Dendritic cell treated with granulocyte-macrophage colony-stimulating factor and Interleukin-4, amounts not matched to agents 40 ng/mL and 50 ng/mL, for 4 days (primary cell): ENCODE measurements around the gene KIFC1.
"Not testable (repeated sequence)": the region's sequence is repeated elsewhere in the genome, so short reads cannot be mapped to it uniquely, and the experiment has no call there.

Experiments
- H3K27ac Mint-ChIP-seq: one replicate; pipeline ENCODE4 v1.8.0; 2022; ENCODE audit warnings: mild to moderate bottlenecking, mixed read lengths
- H3K27me3 Mint-ChIP-seq: one replicate; pipeline ENCODE4 v1.8.0; 2022; ENCODE audit warnings: mild to moderate bottlenecking, mixed read lengths
- H3K36me3 Mint-ChIP-seq: one replicate; pipeline ENCODE4 v1.8.0; 2022; ENCODE audit warnings: low read depth, mixed read lengths
- H3K4me1 Mint-ChIP-seq: one replicate; pipeline ENCODE4 v1.8.0; 2022; ENCODE audit warnings: low read depth, mixed read lengths
- H3K4me3 Mint-ChIP-seq: one replicate; pipeline ENCODE4 v1.8.0; 2022; ENCODE audit warnings: mild to moderate bottlenecking, moderate library complexity, mixed read lengths
- H3K9me3 Mint-ChIP-seq: one replicate; pipeline ENCODE4 v1.8.0; 2022; ENCODE audit warnings: mixed read lengths
- intact Hi-C: fragments of 100-400 bp; cut with micrococcal nuclease; formaldehyde crosslinking; loops from one replicate; pipeline ENCODE4 v1.15.0; 2022

The KIFC1 gene

GRCh38 chr6:33390173-33390572, 1.4 kb upstream of the KIFC1 start:
- Mint-ChIP-seq H3K27me3 (no peaks in the 10 kb centered on the region), H3K4me3 (no peak overlapping the region)
- intact Hi-C loops = no loop called here

GRCh38 chr6:33390767-33391277, 801 bp upstream of the KIFC1 start:
- intact Hi-C loops = loop anchor here (1.0 kb wide), 3 partner anchors 19 to 63 kb away; partner anchors contain the start of gene ZBTB9
- no peaks in the 10 kb centered on the region for H3K36me3 Mint-ChIP-seq
- peaks cover 28% of the 10 kb centered on the region for H3K4me1 Mint-ChIP-seq
- H3K27ac Mint-ChIP-seq = peak overlapping the region; percentile 85
- peak overlapping the region; percentile 82 for H3K4me3 Mint-ChIP-seq
- no peaks in the 10 kb centered on the region for H3K9me3 Mint-ChIP-seq
- H3K27me3 Mint-ChIP-seq = no peaks in the 10 kb centered on the region

More at GRCh38 chr6:33390173-33390572, 1.4 kb upstream of the KIFC1 start:
- Mint-ChIP-seq H3K9me3 (no peaks in the 10 kb centered on the region), H3K36me3 (no peaks in the 10 kb centered on the region), H3K4me1 (peaks cover 27% of the 10 kb centered on the region), H3K27ac (no peak overlapping the region)

- Mint-ChIP-seq H3K4me1 (peaks cover 28% of the 10 kb centered on the region), H3K36me3 (no peaks in the 10 kb centered on the region), H3K4me3 (peak overlapping the region; percentile 82), H3K27ac (peak overlapping the region; percentile 85), H3K27me3 (no peaks in the 10 kb centered on the region), H3K9me3 (no peaks in the 10 kb centered on the region)
- intact Hi-C loops = loop anchor here (1.0 to 2.0 kb wide), 4 partner anchors 15 to 62 kb away; partner anchors contain the start of gene ZBTB9
Observed at GRCh38 chr6:33391922-33392594, 435 bp downstream of the KIFC1 start.

GRCh38 chr6:33392595-33392948, 949 bp downstream of the KIFC1 start:
- Mint-ChIP-seq H3K27me3 (no peaks in the 10 kb centered on the region), H3K27ac (peak overlapping the region; percentile 85), H3K36me3 (no peaks in the 10 kb centered on the region), H3K4me1 (peaks cover 28% of the 10 kb centered on the region), H3K4me3 (peak overlapping the region; percentile 82), H3K9me3 (no peaks in the 10 kb centered on the region)
- intact Hi-C loops = loop anchor here (2.0 kb wide), 1 partner anchor 14 kb away; no protein-coding TSS in a partner anchor

GRCh38 chr6:33392979-33393378, 1.4 kb downstream of the KIFC1 start:
- intact Hi-C loops = loop anchor here (2.0 kb wide), 1 partner anchor 14 kb away; no protein-coding TSS in a partner anchor
- peaks cover 28% of the 10 kb centered on the region for H3K4me1 Mint-ChIP-seq
- H3K9me3 Mint-ChIP-seq = no peaks in the 10 kb centered on the region
- H3K4me3 Mint-ChIP-seq = no peak overlapping the region
- H3K36me3 Mint-ChIP-seq = no peaks in the 10 kb centered on the region
- no peaks in the 10 kb centered on the region for H3K27me3 Mint-ChIP-seq
- H3K27ac Mint-ChIP-seq = peak overlapping the region; percentile 85

- intact Hi-C loops = no loop called here
- Mint-ChIP-seq H3K4me1 (peaks cover 23% of the 10 kb centered on the region), H3K27me3 (no peaks in the 10 kb centered on the region), H3K27ac (peak overlapping the region; percentile 43), H3K4me3 (no peak overlapping the region), H3K9me3 (no peaks in the 10 kb centered on the region), H3K36me3 (no peaks in the 10 kb centered on the region)
Observed at GRCh38 chr6:33397541-33397940, 5.9 kb downstream of the KIFC1 start.

- H3K36me3 Mint-ChIP-seq, H3K9me3 Mint-ChIP-seq, intact Hi-C loops, H3K27ac Mint-ChIP-seq, H3K27me3 Mint-ChIP-seq, H3K4me3 Mint-ChIP-seq: not testable (repeated sequence)
- peaks cover 19% of the 10 kb centered on the region for H3K4me1 Mint-ChIP-seq
Observed at GRCh38 chr6:33398601-33399000, 7.0 kb downstream of the KIFC1 start.

GRCh38 chr6:33399881-33400280, 8.3 kb downstream of the KIFC1 start:
- peaks cover 20% of the 10 kb centered on the region for H3K4me1 Mint-ChIP-seq
- H3K27me3 Mint-ChIP-seq, H3K9me3 Mint-ChIP-seq, H3K36me3 Mint-ChIP-seq, H3K4me3 Mint-ChIP-seq, H3K27ac Mint-ChIP-seq, intact Hi-C loops: not testable (repeated sequence)

- Mint-ChIP-seq H3K4me3 (no peak overlapping the region), H3K27me3 (no peaks in the 10 kb centered on the region), H3K4me1 (peaks cover 24% of the 10 kb centered on the region), H3K36me3 (peaks cover 10% of the 10 kb centered on the region), H3K9me3 (no peaks in the 10 kb centered on the region), H3K27ac (peak overlapping the region; percentile 2)
- intact Hi-C loops = no loop called here
Observed at GRCh38 chr6:33404884-33405283, 13.3 kb downstream of the KIFC1 start.

- peak overlapping the region; percentile 0 for H3K27ac Mint-ChIP-seq
- H3K4me1 Mint-ChIP-seq = peaks cover 27% of the 10 kb centered on the region
- no peaks in the 10 kb centered on the region for H3K27me3 Mint-ChIP-seq
Observed at GRCh38 chr6:33405386-33405940, 13.8 kb downstream of the KIFC1 start.

GRCh38 chr6:33406126-33406525, 14.5 kb downstream of the KIFC1 start:
- Mint-ChIP-seq H3K4me1 (peaks cover 27% of the 10 kb centered on the region), H3K9me3 (no peaks in the 10 kb centered on the region)

More at GRCh38 chr6:33405386-33405940, 13.8 kb downstream of the KIFC1 start:
- intact Hi-C loops = no loop called here
- Mint-ChIP-seq H3K4me3 (no peak overlapping the region), H3K36me3 (peaks cover 13% of the 10 kb centered on the region), H3K9me3 (no peaks in the 10 kb centered on the region)

GRCh38 chr6:33407132-33407718, 15.6 kb downstream of the KIFC1 start:
- no peak overlapping the region for H3K4me3 Mint-ChIP-seq
- H3K9me3 Mint-ChIP-seq = no peaks in the 10 kb centered on the region
- H3K36me3 Mint-ChIP-seq = peaks cover 14% of the 10 kb centered on the region
- H3K27ac Mint-ChIP-seq = no peak overlapping the region
- H3K27me3 Mint-ChIP-seq = no peaks in the 10 kb centered on the region
- intact Hi-C loops = loop anchor here (2.0 kb wide), 1 partner anchor 14 kb away; no protein-coding TSS in a partner anchor
- peaks cover 37% of the 10 kb centered on the region for H3K4me1 Mint-ChIP-seq

More at GRCh38 chr6:33406126-33406525, 14.5 kb downstream of the KIFC1 start:
- intact Hi-C loops = loop anchor here (2.0 kb wide), 1 partner anchor 13 kb away; no protein-coding TSS in a partner anchor
- peaks cover 13% of the 10 kb centered on the region for H3K36me3 Mint-ChIP-seq
- no peaks in the 10 kb centered on the region for H3K27me3 Mint-ChIP-seq
- H3K4me3 Mint-ChIP-seq = no peak overlapping the region
- no peak overlapping the region for H3K27ac Mint-ChIP-seq

- Mint-ChIP-seq H3K36me3 (peaks cover 35% of the 10 kb centered on the region), H3K9me3 (no peaks in the 10 kb centered on the region), H3K4me1 (peaks cover 40% of the 10 kb centered on the region), H3K27ac (peak overlapping the region; percentile 94), H3K27me3 (no peaks in the 10 kb centered on the region), H3K4me3 (peak overlapping the region; percentile 82)
- intact Hi-C loops = loop anchor here (1.0 to 5.0 kb wide), 2 partner anchors 19 to 42 kb away; partner anchors contain the start of genes KIFC1 and ZBTB9
Observed at GRCh38 chr6:33410050-33410710, 18.6 kb downstream of the KIFC1 start.
